H1 (cell line): ENCODE data around the gene CTSL. TPM values are rescaled to one million over a fixed set of nuclear protein-coding genes. Genes with fewer than 3 reads are reported as not detected.

Experiments
- CTCF ChIA-PET: fragments of 300-600 bp; sonication (Branson Sonifier 250); formaldehyde crosslinking; loops from one replicate; lab custom pipeline; 2021; ENCODE audit not compliant: partially characterized antibody; lab: Charles Lee
- POLR2A ChIA-PET: fragments of 300-600 bp; sonication (Branson Sonifier 250); formaldehyde crosslinking; loops from one replicate; lab custom pipeline; 2021; ENCODE audit warnings: inconsistent platforms; ENCODE audit not compliant: partially characterized antibody; lab: Charles Lee
- DNase-seq, 2 experiments: peaks; one replicate each; pipeline versions ENCODE4 v3.0.0 to v3.0.0-alpha.2; 2010 to 2022; ENCODE audit warnings: low spot score in 2 of 2, low read depth in 1 of 2, mixed read lengths in 1 of 2
- FAIRE-seq: peaks from 2 replicates; lab custom pipeline; 2011; peaks lifted over from hg19 to GRCh38; lab: Jason Lieb, UNC
- H2AFZ ChIP-seq: 2 replicates; pipeline ENCODE4 v1.8.1; 2012; ENCODE audit warnings: low read length, inconsistent platforms
- H2AK5ac ChIP-seq: 2 replicates; pipeline ENCODE4 v1.6.1; 2013; ENCODE audit warnings: low read depth, low read length
- H2BK120ac ChIP-seq: replicated peaks from 2 replicates; pipeline ENCODE3; 2013; ENCODE audit warnings: low read depth, low read length, inconsistent platforms
- H2BK12ac ChIP-seq: 2 replicates; pipeline ENCODE4 v1.6.1; 2013; ENCODE audit warnings: low read depth, low read length
- H2BK15ac ChIP-seq: 2 replicates; pipeline ENCODE4 v1.6.1; 2013; ENCODE audit warnings: low read length
- H2BK20ac ChIP-seq: 2 replicates; pipeline ENCODE4 v1.6.1; 2013; ENCODE audit warnings: low read length
- H2BK5ac ChIP-seq: 2 replicates; pipeline ENCODE4 v1.6.1; 2013; ENCODE audit warnings: low read depth, low read length
- H3K14ac ChIP-seq: 2 replicates; pipeline ENCODE4 v1.6.1; 2013; ENCODE audit warnings: inconsistent platforms; ENCODE audit not compliant: insufficient read length
- H3K18ac ChIP-seq: 2 replicates; pipeline ENCODE4 v1.6.1; 2013; ENCODE audit warnings: low read length; ENCODE audit errors: extremely low read depth
- H3K23ac ChIP-seq: 2 replicates; pipeline ENCODE4 v1.6.1; 2013; ENCODE audit warnings: inconsistent platforms; ENCODE audit not compliant: insufficient read length
- H3K23me2 ChIP-seq: 2 replicates; pipeline ENCODE4 v1.6.1; 2013; ENCODE audit warnings: low read depth, low read length
- H3K27ac ChIP-seq: 2 replicates; pipeline ENCODE4 v1.6.1; 2011; ENCODE audit warnings: low read depth, low read length, inconsistent platforms
- H3K27me3 ChIP-seq, 4 experiments: replicated peaks in 1 of 4; 1 replicate in 1 of 4; 2 replicates in 3 of 4; pipeline versions ENCODE4 v1.6.1 to v1.8.1; 2011 to 2013; ENCODE audit warnings: low read length in 3 of 4, mild to moderate bottlenecking in 3 of 4, inconsistent platforms in 2 of 4, mixed read lengths in 2 of 4, moderate library complexity in 1 of 4; ENCODE audit not compliant: control insufficient read depth in 3 of 4, insufficient read depth in 3 of 4; ENCODE audit errors: extremely low read depth in 1 of 4
- H3K36me3 ChIP-seq, 4 experiments: 2 replicates each; pipeline versions ENCODE4 v1.6.1 to v1.8.1; 2011 to 2013; ENCODE audit warnings: mild to moderate bottlenecking in 4 of 4, low read length in 3 of 4, moderate library complexity in 2 of 4, control low read depth in 1 of 4, inconsistent platforms in 1 of 4; ENCODE audit not compliant: insufficient read depth in 4 of 4, control insufficient read depth in 2 of 4
- H3K4ac ChIP-seq: replicated peaks from 2 replicates; pipeline ENCODE3; 2013; ENCODE audit warnings: low read length, low read depth, mixed read lengths, inconsistent platforms; ENCODE audit not compliant: insufficient read length
- H3K4me1 ChIP-seq, 4 experiments: replicated peaks in 1 of 4; 1 replicate in 1 of 4; 2 replicates in 3 of 4; pipeline versions ENCODE4 v1.6.1 to v1.8.1; 2011 to 2013; ENCODE audit warnings: low read length in 3 of 4, inconsistent platforms in 2 of 4, mixed read lengths in 1 of 4; ENCODE audit not compliant: insufficient read depth in 4 of 4, control insufficient read depth in 3 of 4
- H3K4me2 ChIP-seq, 2 experiments: 2 replicates each; pipeline versions ENCODE4 v1.6.1 to v1.8.1; 2011 to 2013; ENCODE audit warnings: low read depth in 2 of 2, low read length in 2 of 2, control low read depth in 1 of 2, inconsistent platforms in 1 of 2, mild to moderate bottlenecking in 1 of 2; ENCODE audit not compliant: insufficient read depth in 1 of 2
- H3K4me3 ChIP-seq, 4 experiments: fragments of 200-600, 300-600 bp in 1 of 4; sonication (generic), shearing (Covaris generic), sonication (Bioruptor Twin) in 1 of 4; 2 replicates each; pipeline versions ENCODE4 v1.5.1 to v1.8.1; 2011 to 2016; ENCODE audit warnings: low read length in 4 of 4, low read depth in 3 of 4, control low read depth in 2 of 4, inconsistent platforms in 2 of 4, mild to moderate bottlenecking in 2 of 4, mixed read lengths in 1 of 4, moderate library complexity in 1 of 4; ENCODE audit not compliant: insufficient read depth in 2 of 4; ENCODE audit errors: extremely low read depth in 1 of 4
- H3K56ac ChIP-seq: replicated peaks from 2 replicates; pipeline ENCODE3; 2013; ENCODE audit warnings: low read depth, mild to moderate bottlenecking, mixed read lengths, low read length, inconsistent platforms; ENCODE audit not compliant: insufficient read length
- H3K79me1 ChIP-seq: 2 replicates; pipeline ENCODE4 v1.6.1; 2013; ENCODE audit warnings: low read depth, low read length, control low read depth
- H3K79me2 ChIP-seq, 2 experiments: 2 replicates each; pipeline versions ENCODE4 v1.6.1 to v1.8.1; 2012 to 2013; ENCODE audit warnings: low read length in 2 of 2, mild to moderate bottlenecking in 2 of 2, inconsistent platforms in 1 of 2; ENCODE audit not compliant: insufficient read depth in 2 of 2, control insufficient read depth in 1 of 2
- H3K9ac ChIP-seq, 4 experiments: replicated peaks in 1 of 4; 1 replicate in 1 of 4; 2 replicates in 3 of 4; pipeline versions ENCODE4 v1.6.1 to v1.8.1; 2011 to 2013; ENCODE audit warnings: low read depth in 3 of 4, low read length in 3 of 4, control low read depth in 2 of 4, mild to moderate bottlenecking in 2 of 4, moderate library complexity in 2 of 4, inconsistent platforms in 1 of 4; ENCODE audit errors: extremely low read depth in 1 of 4
- H3K9me3 ChIP-seq, 2 experiments: 2 replicates each; pipeline versions ENCODE4 v1.6.1 to v1.8.1; 2012 to 2013; ENCODE audit warnings: mild to moderate bottlenecking in 2 of 2, moderate library complexity in 2 of 2, control low read depth in 1 of 2, inconsistent platforms in 1 of 2, low read depth in 1 of 2, low read length in 1 of 2, mixed read lengths in 1 of 2; ENCODE audit not compliant: insufficient read depth in 2 of 2
- H4K20me1 ChIP-seq, 2 experiments: replicated peaks in 1 of 2; 2 replicates each; pipeline versions ENCODE3 to v1.8.1; 2011 to 2013; ENCODE audit warnings: inconsistent platforms in 2 of 2, low read length in 2 of 2, mild to moderate bottlenecking in 1 of 2; ENCODE audit not compliant: insufficient read depth in 2 of 2, control insufficient read depth in 1 of 2
- H4K5ac ChIP-seq: 2 replicates; pipeline ENCODE4 v1.6.1; 2013; ENCODE audit warnings: low read length, low read depth, mixed read lengths, inconsistent platforms; ENCODE audit not compliant: insufficient read length
- H4K8ac ChIP-seq: 2 replicates; pipeline ENCODE4 v1.8.0; 2013; ENCODE audit warnings: mild to moderate bottlenecking, moderate library complexity, low read length, inconsistent platforms; ENCODE audit not compliant: insufficient read depth; ENCODE audit errors: extremely low read depth
- H4K91ac ChIP-seq: replicated peaks from 2 replicates; pipeline ENCODE3; 2013; ENCODE audit warnings: low read length, mixed read lengths, inconsistent platforms; ENCODE audit not compliant: insufficient read length
- CHD2 ChIP-seq: IDR thresholded peaks from 2 replicates; pipeline ENCODE4 v1.6.1; 2012; ENCODE audit warnings: low read length, improper control_type of control experiment
- E2F6 ChIP-seq: IDR thresholded peaks from 2 replicates; pipeline ENCODE4 v1.6.1; 2012; ENCODE audit warnings: inconsistent platforms
- JUN ChIP-seq: IDR thresholded peaks from 2 replicates; pipeline ENCODE4 v1.6.1; 2011; ENCODE audit warnings: low read depth, mild to moderate bottlenecking, improper control_type of control experiment, low read length
- MAX ChIP-seq: IDR thresholded peaks from 2 replicates; pipeline ENCODE4 v1.6.1; 2012; ENCODE audit warnings: inconsistent platforms
- NRF1 ChIP-seq: IDR thresholded peaks from 2 replicates; pipeline ENCODE4 v1.6.1; 2011; ENCODE audit warnings: mild to moderate bottlenecking, low read depth, low read length, improper control_type of control experiment
- RXRA ChIP-seq: IDR thresholded peaks from 2 replicates; pipeline ENCODE4 v1.6.1; 2011; ENCODE audit warnings: low read depth, mild to moderate bottlenecking, low read length, moderate library complexity; ENCODE audit not compliant: insufficient read depth
- SIX5 ChIP-seq: IDR thresholded peaks from 2 replicates; pipeline ENCODE4 v1.6.1; 2011; ENCODE audit warnings: mild to moderate bottlenecking, low read depth, low read length
- TCF12 ChIP-seq: IDR thresholded peaks from 2 replicates; pipeline ENCODE4 v1.6.1; 2011; ENCODE audit warnings: low read depth, mild to moderate bottlenecking, low read length
- WGBS, 2 experiments: shearing (Covaris generic) in 1 of 2; methylation state at CpG; one replicate each; pipeline versions ENCODE4 v1.1.6 to v1.1.7; 2013 to 2015; ENCODE audit warnings: low lambda C conversion rate in 2 of 2, mixed read lengths in 2 of 2, inconsistent platforms in 1 of 2, low coverage in 1 of 2, missing lambda C conversion rate in 1 of 2; ENCODE audit not compliant: insufficient replicate concordance in 2 of 2, insufficient coverage in 1 of 2, insufficient read length in 1 of 2; ENCODE audit errors: extremely low coverage in 1 of 2, missing lambda C conversion rate in 1 of 2; 5-methylcytosine and 5-hydroxymethylcytosine counted together
- polyA plus RNA-seq, 7 experiments: library from polyadenylated mRNA; depleted of rRNA in 3 of 7; stranded (reverse) in 5 of 7; unstranded in 2 of 7; fragments of >200 nt in 5 of 7; fragments of 200-250 nt in 2 of 7; gene quantifications; 1 replicate in 5 of 7; 2 replicates in 1 of 7; 4 replicates in 1 of 7; pipeline versions ENCODE4 v1.2.1 to v1.2.3, GENCODE V29; 2011 to 2013; ENCODE audit warnings: missing spikeins in 2 of 7, mixed read lengths in 2 of 7
- total RNA-seq: library from RNA; stranded (reverse); fragmentation: NEBNext Ultra II Directional; extraction: Animal tissue kit (Norgen Biotek cat#: 25700); gene quantifications from 2 replicates; pipeline ENCODE4 v1.2.1, GENCODE V29; 2021

Gene CTSL
- total and polyA plus RNA-seq, 2 of the 8 experiments (the other 6 are each of a cell fraction or from before 2014, with no cell fraction given) = 34.2 to 38.2 TPM

GRCh38 chr9:87732344-87732743 lies 6.4 kb downstream of the CTSL start:
- Histone ChIP-seq H3K23ac (no peak overlapping the region), H3K18ac (no peak overlapping the region), H3K4me1 (no peaks in the 10 kb centered on the region), H4K91ac (no peak overlapping the region), H3K36me3 (peaks cover 0 to 6% (median 0%) of the 10 kb centered on the region in 4 experiments; a peak in 2 of 8 replicates), H3K4me2 (no peak overlapping the region), H3K23me2 (no peaks in the 10 kb centered on the region), H3K79me1 (no peaks in the 10 kb centered on the region), H4K5ac (no peak overlapping the region), H2BK5ac (no peak overlapping the region), H4K20me1 (no peaks in the 10 kb centered on the region), H2BK12ac (no peak overlapping the region), H2BK15ac (no peak overlapping the region), H2BK120ac (no peak overlapping the region), H3K14ac (no peak overlapping the region), H2AFZ (no peak overlapping the region), H3K4ac (no peak overlapping the region), H2AK5ac (no peak overlapping the region), H3K9me3 (no peaks in the 10 kb centered on the region), H3K27me3 (no peaks in the 10 kb centered on the region), H3K56ac (no peak overlapping the region), H4K8ac (no peak overlapping the region), H2BK20ac (no peak overlapping the region), H3K9ac (no peak overlapping the region), H3K4me3 (no peak overlapping the region), H3K79me2 (no peaks in the 10 kb centered on the region), H3K27ac (no peak overlapping the region)
- FAIRE-seq = no peak
- CTCF ChIA-PET = interaction anchor here (0.7 to 1.1 kb wide), 2 partner anchors 48 to 80 kb away, joined by 3 read pairs; no protein-coding TSS in a partner anchor
- no peak for DNase-seq
- WGBS, 2 experiments = 70% methylated on average over 1 of the region's 1 CpG; no CpG with 5 or more reads in 1 of the 2 experiments
- POLR2A ChIA-PET = interaction anchor here (0.6 kb wide), 1 partner anchor 48 kb away, joined by 3 read pairs; no protein-coding TSS in a partner anchor
- no peak for TF ChIP-seq JUN
- no peak for TF ChIP-seq NRF1
- no peak for TF ChIP-seq CHD2
- TF ChIP-seq MAX = no peak
- TF ChIP-seq TCF12 = no peak
- no peak for TF ChIP-seq SIX5
- TF ChIP-seq RXRA = no peak
- no peak for TF ChIP-seq E2F6
